Measurements from ENCODE around the gene COA6. TPM values are rescaled to one million over a fixed set of nuclear protein-coding genes. Genes with fewer than 3 reads are reported as not detected.

COA6 gene
- 10 to 100 TPM; 23.1 to 36.4 TPM for total RNA-seq

- Histone ChIP-seq H3K36me3 (peaks cover 20% of the 10 kb centered on the region), H3K9me3 (no peaks in the 10 kb centered on the region), H3K27me3 (no peaks in the 10 kb centered on the region), H3K4me3 (peak within 1 kb of the TSS; percentile 75 to 91), H3K27ac (peak within 1 kb of the TSS; percentile 94 to 98), H3K4me1 (peaks cover 0 to 9% of the 10 kb centered on the region in 2 donors)
- DNase-seq (ENCODE audit: low spot score), result peak; percentile 92
- TF ChIP-seq, protein P1, sequence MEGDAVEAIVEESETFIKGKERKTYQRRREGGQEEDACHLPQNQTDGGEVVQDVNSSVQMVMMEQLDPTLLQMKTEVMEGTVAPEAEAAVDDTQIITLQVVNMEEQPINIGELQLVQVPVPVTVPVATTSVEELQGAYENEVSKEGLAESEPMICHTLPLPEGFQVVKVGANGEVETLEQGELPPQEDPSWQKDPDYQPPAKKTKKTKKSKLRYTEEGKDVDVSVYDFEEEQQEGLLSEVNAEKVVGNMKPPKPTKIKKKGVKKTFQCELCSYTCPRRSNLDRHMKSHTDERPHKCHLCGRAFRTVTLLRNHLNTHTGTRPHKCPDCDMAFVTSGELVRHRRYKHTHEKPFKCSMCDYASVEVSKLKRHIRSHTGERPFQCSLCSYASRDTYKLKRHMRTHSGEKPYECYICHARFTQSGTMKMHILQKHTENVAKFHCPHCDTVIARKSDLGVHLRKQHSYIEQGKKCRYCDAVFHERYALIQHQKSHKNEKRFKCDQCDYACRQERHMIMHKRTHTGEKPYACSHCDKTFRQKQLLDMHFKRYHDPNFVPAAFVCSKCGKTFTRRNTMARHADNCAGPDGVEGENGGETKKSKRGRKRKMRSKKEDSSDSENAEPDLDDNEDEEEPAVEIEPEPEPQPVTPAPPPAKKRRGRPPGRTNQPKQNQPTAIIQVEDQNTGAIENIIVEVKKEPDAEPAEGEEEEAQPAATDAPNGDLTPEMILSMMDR (IDR thresholded peaks at IDR 0.05), result no peak
Measured at GRCh38 chr1:234373064-234373958, at the start of gene COA6. TSS of gene COA6 (plus strand) at chr1:234373456. CDS start at chr1:234373467, 11 bp downstream.

- H3K27ac ChIP-seq, result no peak overlapping the region
- DNase-seq (ENCODE audit: low spot score), result no peak
- TF ChIP-seq, protein P1 (IDR thresholded peaks at IDR 0.05), result no peak
- no peaks in the 10 kb centered on the region for H3K9me3 ChIP-seq
- no peak overlapping the region for H3K4me3 ChIP-seq
- H3K27me3 ChIP-seq, result peaks cover 0 to 5% of the 10 kb centered on the region in 2 donors
- H3K4me1 ChIP-seq, result peaks cover 0 to 6% of the 10 kb centered on the region in 2 donors
- H3K36me3 ChIP-seq, result no peaks in the 10 kb centered on the region
Measured at GRCh38 chr1:234324821-234325220, 48.4 kb upstream of the COA6 start.

- DNase-seq (ENCODE audit: low spot score), result no peak
- Histone ChIP-seq H3K27ac (no peak overlapping the region), H3K4me1 (peaks cover 0 to 6% of the 10 kb centered on the region in 2 donors), H3K36me3 (no peaks in the 10 kb centered on the region), H3K4me3 (peak overlapping the region in 1 of 2 donors; percentile 20), H3K9me3 (no peaks in the 10 kb centered on the region), H3K27me3 (peaks cover 0 to 2% of the 10 kb centered on the region in 2 donors)
- TF ChIP-seq, protein P1 (IDR thresholded peaks at IDR 0.05), result no peak
Measured at GRCh38 chr1:234325878-234326496, 47.3 kb upstream of the COA6 start.

DNA sequence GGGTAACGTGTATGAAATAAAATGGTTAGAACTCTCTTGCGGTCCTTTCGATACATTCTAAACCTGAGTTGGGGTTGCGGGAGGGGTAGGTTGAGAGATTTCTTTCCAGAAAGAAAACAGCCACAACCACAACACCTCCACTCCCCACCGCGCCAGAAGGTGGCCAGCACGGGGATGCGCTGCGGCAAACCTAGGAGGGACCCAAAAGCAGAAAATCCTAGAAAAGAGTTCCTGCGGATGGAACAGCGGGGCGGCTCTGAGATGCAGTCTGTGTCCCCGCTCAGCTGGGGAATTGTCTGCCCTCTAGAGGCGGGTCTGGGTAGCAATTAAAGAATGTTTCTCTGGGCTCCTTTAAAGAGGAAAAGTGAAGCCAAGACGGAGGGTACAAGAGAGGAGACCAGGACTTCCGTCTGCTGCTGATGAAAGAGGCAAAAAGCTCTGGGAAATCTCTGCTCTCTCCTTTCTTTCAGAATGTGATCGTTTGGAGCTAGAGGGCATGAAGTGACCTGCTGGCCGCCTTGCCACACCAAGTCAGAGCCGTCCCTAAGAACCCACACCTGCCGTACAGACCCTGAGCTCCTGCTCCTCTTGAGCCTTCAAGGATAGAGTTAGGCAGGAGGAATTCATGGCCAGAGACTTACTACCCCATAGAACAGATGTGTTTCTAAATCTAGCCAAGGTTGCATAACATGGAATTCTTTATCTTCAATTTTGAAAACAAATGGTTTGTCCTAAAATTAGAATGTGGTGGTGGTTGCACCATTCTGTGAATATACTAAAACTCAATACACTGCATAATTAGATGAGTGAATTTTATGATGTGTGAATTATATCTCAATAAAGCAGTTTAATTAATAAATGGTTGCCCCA lies 46.5 kb upstream of the COA6 start:
- H3K9me3 ChIP-seq, result no peaks in the 10 kb centered on the region
- no peaks in the 10 kb centered on the region for H3K36me3 ChIP-seq
- TF ChIP-seq, protein P1 (IDR thresholded peaks at IDR 0.05), result peak; percentile 64 to 78
- peaks cover 0 to 6% of the 10 kb centered on the region in 2 donors for H3K4me1 ChIP-seq
- H3K27me3 ChIP-seq, result no peaks in the 10 kb centered on the region
- no peak for DNase-seq (ENCODE audit: low spot score)
- H3K27ac ChIP-seq, result no peak overlapping the region
- H3K4me3 ChIP-seq, result peak overlapping the region in 1 of 2 donors; percentile 20

GRCh38 chr1:234327577-234328164 lies 45.6 kb upstream of the COA6 start:
- Histone ChIP-seq H3K9me3 (no peaks in the 10 kb centered on the region), H3K4me1 (peaks cover 0 to 6% of the 10 kb centered on the region in 2 donors), H3K27me3 (no peaks in the 10 kb centered on the region), H3K27ac (no peak overlapping the region), H3K36me3 (no peaks in the 10 kb centered on the region), H3K4me3 (no peak overlapping the region)
- no peak for DNase-seq (ENCODE audit: low spot score)
- TF ChIP-seq, protein P1 (IDR thresholded peaks at IDR 0.05), result no peak

Data from right atrium auricular region (tissue), 2 donors.